OCI-LY1 (cell line): ENCODE results near the gene CPLANE2.

Experiments used
- CTCF ChIP-seq: fragments of 200-600 bp; sonication (generic), shearing (Covaris generic); IDR thresholded peaks from 2 replicates; pipeline ENCODE4 v1.5.1; 2017; ENCODE audit warnings: mild to moderate bottlenecking, antibody characterized with exemption, low read length, moderate library complexity, mixed read lengths
- EZH2 ChIP-seq: fragments of 200-600 bp; sonication (generic), shearing (Covaris generic); IDR thresholded peaks from 2 replicates; pipeline ENCODE4 v1.8.0; 2017; ENCODE audit warnings: borderline replicate concordance, mixed run types, mild to moderate bottlenecking, antibody characterized with exemption, low read length, moderate library complexity, mixed read lengths

GRCh38 chr1:16184557-16185303, 52.3 kb downstream of the CPLANE2 start:
- TF ChIP-seq CTCF: no peak
- TF ChIP-seq EZH2: no peak
